Breast epithelium (tissue), 4 donors: Measurements from ENCODE around the gene TAX1BP3. TPM values are rescaled to one million over a fixed set of nuclear protein-coding genes. Genes with fewer than 3 reads are reported as not detected.

Experiments used
- DNase-seq, 2 donors: peaks; one replicate each; pipeline ENCODE4 v3.0.0-alpha.2; 2019; ENCODE audit warnings: low spot score in 2 of 2
- H3K27ac ChIP-seq, 2 donors: fragments of 200-600 bp; sonication (generic) in 1 of 2; one replicate each; pipeline ENCODE4 v1.5.1; 2016 to 2019; ENCODE audit warnings: mild to moderate bottlenecking in 1 of 2
- H3K27me3 ChIP-seq, 2 donors: fragments of 200-600 bp; sonication (generic) in 1 of 2; one replicate each; pipeline versions ENCODE4 v1.5.1 to v1.6.0; 2017 to 2019; ENCODE audit warnings: control low read depth in 1 of 2, mild to moderate bottlenecking in 1 of 2
- H3K36me3 ChIP-seq: fragments of 200-600 bp; one replicate; pipeline ENCODE4 v1.5.1; 2019
- H3K4me1 ChIP-seq, 2 donors: fragments of 200-600 bp; sonication (generic); one replicate each; pipeline ENCODE4 v1.5.1; 2016 to 2019; ENCODE audit warnings: control low read depth in 1 of 2
- H3K4me3 ChIP-seq, 3 donors: fragments of 200-600 bp; sonication (generic); 1 replicate in 2 of 3; 2 replicates in 1 of 3; pipeline ENCODE4 v1.5.1; 2016 to 2019; ENCODE audit warnings: mild to moderate bottlenecking in 3 of 3, moderate library complexity in 2 of 3
- H3K9me3 ChIP-seq, 2 donors: fragments of 200-600 bp; sonication (generic) in 1 of 2; one replicate each; pipeline ENCODE4 v1.5.1; 2016 to 2019; ENCODE audit warnings: control low read depth in 1 of 2
- POLR2A ChIP-seq: fragments of 450-650 bp; IDR thresholded peaks from one replicate; pipeline ENCODE4 v1.6.1; 2016; ENCODE audit warnings: antibody characterized with exemption, mild to moderate bottlenecking, moderate library complexity
- POLR2AphosphoS5 ChIP-seq, 3 donors: sonication (generic); formaldehyde crosslinking; IDR thresholded peaks; one replicate each; pipeline ENCODE4 v1.6.1; 2017; ENCODE audit warnings: antibody characterized with exemption in 3 of 3
- intact Hi-C: fragments of 100-400 bp; cut with DNase I; formaldehyde crosslinking; loops from one replicate; pipeline ENCODE4 v1.15.1; 2023; ENCODE audit warnings: low total_unique reads
- total RNA-seq, 3 donors: library from RNA; depleted of rRNA; stranded (reverse); fragments of >200 nt; gene quantifications; one replicate each; pipeline ENCODE4 v1.1.0, GENCODE V29; 2016
- TF ChIP-seq, protein P1 (sequence below), 3 donors: fragments of 450-650 bp; IDR thresholded peaks; one replicate each; pipeline ENCODE4 v1.5.1; 2016 to 2017; ENCODE audit warnings: antibody characterized with exemption in 3 of 3, mild to moderate bottlenecking in 3 of 3, moderate library complexity in 3 of 3

TAX1BP3 gene
- total RNA-seq, 3 donors from 2014 or later: 79.6 to 134 (median 107) TPM

DNA sequence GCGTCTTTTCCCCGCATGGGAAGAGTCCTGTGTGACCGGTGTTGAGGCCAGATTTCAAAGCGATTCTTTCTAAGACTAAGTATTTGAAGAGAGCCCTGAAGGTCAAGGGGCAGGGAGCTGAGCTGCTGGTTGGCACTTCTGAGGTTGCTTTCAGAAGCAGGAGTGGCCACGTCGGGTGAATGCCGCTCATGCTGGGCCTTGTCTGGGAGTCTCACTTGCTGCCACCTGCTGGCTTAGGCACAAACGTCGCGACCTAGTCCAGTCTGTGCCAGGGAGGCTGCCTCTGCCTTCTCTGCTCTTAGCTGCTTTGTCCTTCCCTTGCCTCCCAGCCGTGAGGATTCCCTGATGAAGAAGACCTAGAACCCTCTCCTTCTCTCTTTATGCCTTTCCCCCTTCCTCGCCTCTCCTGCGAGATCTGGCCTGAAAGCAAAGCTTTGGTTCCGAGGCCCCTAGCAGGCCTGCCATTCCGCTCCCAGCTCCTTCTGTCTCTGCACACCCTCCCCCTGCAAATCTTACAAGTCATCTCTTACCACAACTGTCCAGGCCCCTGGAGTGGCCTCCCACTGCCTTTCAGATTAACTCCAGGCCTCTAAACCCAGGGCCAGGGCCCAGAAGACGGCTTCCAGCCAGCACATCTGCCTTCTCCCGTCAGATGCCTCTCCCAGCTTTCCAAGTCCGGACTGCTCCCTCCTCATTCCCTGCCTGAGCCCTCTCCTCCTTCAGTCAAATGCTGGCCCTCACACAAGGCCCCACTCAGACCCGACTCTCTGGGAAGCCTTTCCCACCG lies 20.4 kb downstream of the TAX1BP3 start:
- intact Hi-C loops: no loop called here
- Histone ChIP-seq H3K36me3 (no peaks in the 10 kb centered on the region), H3K4me3 (no peak overlapping the region), H3K4me1 (no peaks in the 10 kb centered on the region), H3K9me3 (no peaks in the 10 kb centered on the region), H3K27ac (peak overlapping the region in 1 of 2 donors; percentile 2), H3K27me3 (no peaks in the 10 kb centered on the region)
- DNase-seq: no peak
- TF ChIP-seq, protein P1, sequence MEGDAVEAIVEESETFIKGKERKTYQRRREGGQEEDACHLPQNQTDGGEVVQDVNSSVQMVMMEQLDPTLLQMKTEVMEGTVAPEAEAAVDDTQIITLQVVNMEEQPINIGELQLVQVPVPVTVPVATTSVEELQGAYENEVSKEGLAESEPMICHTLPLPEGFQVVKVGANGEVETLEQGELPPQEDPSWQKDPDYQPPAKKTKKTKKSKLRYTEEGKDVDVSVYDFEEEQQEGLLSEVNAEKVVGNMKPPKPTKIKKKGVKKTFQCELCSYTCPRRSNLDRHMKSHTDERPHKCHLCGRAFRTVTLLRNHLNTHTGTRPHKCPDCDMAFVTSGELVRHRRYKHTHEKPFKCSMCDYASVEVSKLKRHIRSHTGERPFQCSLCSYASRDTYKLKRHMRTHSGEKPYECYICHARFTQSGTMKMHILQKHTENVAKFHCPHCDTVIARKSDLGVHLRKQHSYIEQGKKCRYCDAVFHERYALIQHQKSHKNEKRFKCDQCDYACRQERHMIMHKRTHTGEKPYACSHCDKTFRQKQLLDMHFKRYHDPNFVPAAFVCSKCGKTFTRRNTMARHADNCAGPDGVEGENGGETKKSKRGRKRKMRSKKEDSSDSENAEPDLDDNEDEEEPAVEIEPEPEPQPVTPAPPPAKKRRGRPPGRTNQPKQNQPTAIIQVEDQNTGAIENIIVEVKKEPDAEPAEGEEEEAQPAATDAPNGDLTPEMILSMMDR (IDR thresholded peaks at IDR 0.05): peak in 2 of 3 donors; percentile 28 to 41
- no peak for TF ChIP-seq POLR2AphosphoS5 (IDR thresholded peaks at IDR 0.05)

DNA sequence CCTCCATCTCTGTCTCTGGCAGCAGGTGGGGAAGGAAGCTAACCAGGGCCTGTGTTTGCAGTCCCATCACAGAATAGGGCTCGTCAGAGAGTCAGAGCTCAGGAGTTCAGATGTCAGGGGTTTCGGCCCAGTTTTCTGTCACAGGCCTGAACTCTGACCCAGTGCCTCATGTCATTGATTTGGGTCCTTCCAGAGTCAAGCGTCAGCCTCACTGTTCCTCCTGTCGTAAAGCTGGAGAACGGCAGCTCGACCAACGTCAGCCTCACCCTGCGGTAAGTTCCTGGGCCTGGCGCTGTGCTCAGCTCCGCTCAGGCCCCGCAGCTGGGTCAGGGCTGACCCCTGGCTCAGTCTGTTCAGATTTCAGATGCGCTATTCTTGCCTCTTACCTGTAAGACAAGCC lies 21.1 kb downstream of the TAX1BP3 start:
- intact Hi-C loops: no loop called here
- DNase-seq: no peak
- Histone ChIP-seq H3K27ac (peak overlapping the region in 1 of 2 donors; percentile 2), H3K4me3 (no peak overlapping the region), H3K27me3 (no peaks in the 10 kb centered on the region), H3K4me1 (no peaks in the 10 kb centered on the region), H3K9me3 (no peaks in the 10 kb centered on the region), H3K36me3 (no peaks in the 10 kb centered on the region)
- no peak for TF ChIP-seq POLR2A
- TF ChIP-seq, protein P1 (IDR thresholded peaks at IDR 0.05): no peak

DNA sequence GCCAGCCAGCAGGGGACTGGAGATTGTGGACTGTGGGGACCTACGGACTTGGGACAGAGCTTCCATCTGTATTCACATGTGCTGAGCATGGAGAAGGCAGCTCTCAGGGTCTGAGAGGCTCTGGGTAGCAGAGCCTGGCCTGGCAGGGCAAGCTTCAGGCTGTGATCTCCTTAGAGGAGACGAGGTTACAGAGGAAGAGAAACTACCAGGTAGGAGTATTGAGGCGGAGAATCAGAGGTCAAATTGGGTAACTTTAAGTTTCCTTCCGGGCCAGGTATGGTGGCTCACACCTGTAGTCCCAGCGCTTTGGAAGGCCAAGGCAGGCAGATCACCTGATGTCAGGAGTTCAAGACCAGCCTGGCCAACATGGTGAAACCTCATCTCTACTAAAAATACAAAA lies 23.1 kb downstream of the TAX1BP3 start:
- no peaks in the 10 kb centered on the region for H3K36me3 ChIP-seq
- intact Hi-C loops: no loop called here
- no peaks in the 10 kb centered on the region for H3K9me3 ChIP-seq
- no peak overlapping the region for H3K27ac ChIP-seq
- no peaks in the 10 kb centered on the region for H3K27me3 ChIP-seq
- TF ChIP-seq, protein P1 (IDR thresholded peaks at IDR 0.05): no peak
- TF ChIP-seq POLR2A: no peak
- TF ChIP-seq POLR2AphosphoS5 (IDR thresholded peaks at IDR 0.05): no peak
- no peak for DNase-seq
- no peak overlapping the region for H3K4me3 ChIP-seq
- H3K4me1 ChIP-seq: no peaks in the 10 kb centered on the region

DNA sequence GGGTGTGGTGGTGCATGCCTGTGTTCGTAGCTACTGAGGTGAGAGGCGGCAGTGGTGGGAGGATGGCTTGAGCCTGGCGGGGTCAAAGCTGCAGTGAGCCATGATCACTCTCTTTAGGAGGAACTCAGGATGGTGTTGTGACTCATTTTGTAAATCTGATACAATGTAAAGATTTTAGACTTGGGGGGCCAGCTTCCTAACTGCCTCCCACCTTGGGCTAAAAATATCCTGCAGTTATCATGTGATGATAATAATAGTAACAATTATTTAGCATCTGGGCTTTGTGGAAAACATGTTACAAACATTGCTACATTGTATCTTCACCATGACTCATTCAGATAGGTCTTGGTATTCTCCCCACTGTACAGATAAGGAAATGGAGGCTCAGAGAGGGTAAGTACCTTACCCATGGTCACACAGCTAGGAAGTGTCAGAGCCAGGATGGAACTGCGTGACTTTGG lies 24.5 kb downstream of the TAX1BP3 start:
- no peak for DNase-seq
- no peaks in the 10 kb centered on the region for H3K36me3 ChIP-seq
- no peak overlapping the region for H3K4me3 ChIP-seq
- H3K9me3 ChIP-seq: no peaks in the 10 kb centered on the region
- H3K27ac ChIP-seq: no peak overlapping the region
- TF ChIP-seq, protein P1 (IDR thresholded peaks at IDR 0.05): no peak
- TF ChIP-seq POLR2AphosphoS5 (IDR thresholded peaks at IDR 0.05): no peak
- TF ChIP-seq POLR2A: no peak
- intact Hi-C loops: no loop called here
- H3K27me3 ChIP-seq: no peaks in the 10 kb centered on the region
- no peaks in the 10 kb centered on the region for H3K4me1 ChIP-seq

DNA sequence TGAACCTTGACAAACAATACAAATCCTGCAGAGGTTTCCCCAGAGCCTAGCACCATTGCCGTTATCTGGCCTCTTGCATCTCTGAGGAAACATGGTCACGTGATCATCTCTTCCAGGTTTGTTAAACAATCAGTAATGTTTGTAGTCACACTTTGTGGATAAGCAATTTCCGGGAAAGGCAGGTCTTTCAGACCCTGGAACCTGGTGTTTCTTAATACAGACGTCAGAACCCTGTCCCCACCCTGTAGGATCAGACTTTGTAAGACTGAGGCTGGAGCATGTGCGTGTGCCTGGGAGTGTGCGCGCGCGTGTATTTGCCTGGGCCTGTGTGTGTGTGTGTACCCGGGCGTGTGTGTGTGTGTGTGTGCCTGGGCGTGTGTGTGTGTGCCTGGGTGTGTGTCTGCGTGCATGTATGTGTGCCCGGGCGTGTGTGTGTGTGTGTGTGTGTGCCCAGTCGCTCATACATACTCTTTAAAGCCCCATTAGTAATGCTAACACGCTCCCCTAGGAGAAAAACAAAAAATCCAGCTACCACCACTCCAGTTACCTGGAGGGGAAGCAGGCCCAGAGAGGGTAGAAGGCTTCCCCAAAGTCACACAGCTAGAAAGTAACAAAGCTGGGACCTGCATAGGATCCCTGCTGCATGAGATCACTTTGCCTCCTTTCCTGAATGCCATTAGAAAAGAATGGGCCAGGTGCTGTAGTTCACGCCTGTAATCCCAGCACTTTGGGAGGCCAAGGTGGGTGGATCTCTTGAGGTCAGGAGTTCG lies 26.5 kb downstream of the TAX1BP3 start:
- Histone ChIP-seq H3K9me3 (no peaks in the 10 kb centered on the region), H3K4me1 (peaks cover 0 to 7% of the 10 kb centered on the region in 2 donors), H3K27me3 (no peaks in the 10 kb centered on the region), H3K4me3 (no peak overlapping the region), H3K36me3 (no peaks in the 10 kb centered on the region), H3K27ac (no peak overlapping the region)
- intact Hi-C loops: no loop called here
- TF ChIP-seq, protein P1 (IDR thresholded peaks at IDR 0.05): no peak
- TF ChIP-seq POLR2A: no peak
- no peak for TF ChIP-seq POLR2AphosphoS5 (IDR thresholded peaks at IDR 0.05)
- no peak for DNase-seq
